Panc1 (cell line): Measurements from ENCODE around the gene CACNA1C. TPM values are rescaled to one million over a fixed set of nuclear protein-coding genes. Genes with fewer than 3 reads are reported as not detected.

ENCODE experiments used
- ATAC-seq: fragments of 200-7000 bp; cut with Tn5 transposase; 2 replicates; pipeline ENCODE4 v1.9.1; 2020; ENCODE audit warnings: mild to moderate bottlenecking, moderate library complexity
- BruUV-seq: library from RNA; stranded (reverse); fragments of 400-500 nt; replicated peaks from 2 replicates; lab custom pipeline; 2021; lab: Mats Ljungman, UMichigan
- CTCF ChIA-PET: fragments of 300-600 bp; sonication (Branson Sonifier 250); formaldehyde crosslinking; loops from one replicate; lab custom pipeline; 2022; ENCODE audit warnings: antibody characterized with exemption; lab: Charles Lee
- POLR2A ChIA-PET: fragments of 300-600 bp; sonication (Branson Sonifier 250); formaldehyde crosslinking; loops from one replicate; lab custom pipeline; 2022; ENCODE audit warnings: antibody characterized with exemption; lab: Charles Lee
- DNase-seq: peaks from one replicate; pipeline ENCODE4 v3.0.0-alpha.2; 2010; ENCODE audit warnings: low read depth, low spot score
- H3K27ac ChIP-seq: 2 replicates; pipeline ENCODE4 v1.5.1; 2011; ENCODE audit warnings: mild to moderate bottlenecking, low read length, inconsistent platforms
- H3K27me3 ChIP-seq: fragments of 200-500 bp; sonication (Bioruptor generic); 2 replicates; pipeline ENCODE4 v1.6.0; 2014; ENCODE audit warnings: low read length, inconsistent platforms; ENCODE audit not compliant: control insufficient read depth, insufficient read depth
- H3K36me3 ChIP-seq: fragments of 200-500 bp; sonication (Bioruptor generic); 2 replicates; pipeline ENCODE4 v1.5.1; 2014; ENCODE audit warnings: inconsistent platforms, mild to moderate bottlenecking, low read length, moderate library complexity; ENCODE audit not compliant: control insufficient read depth, insufficient read depth
- H3K4me1 ChIP-seq: 2 replicates; pipeline ENCODE4 v1.5.1; 2011; ENCODE audit warnings: inconsistent platforms, mild to moderate bottlenecking, low read length, moderate library complexity; ENCODE audit not compliant: control insufficient read depth, insufficient read depth
- H3K4me3 ChIP-seq, 2 experiments: 2 replicates each; pipeline ENCODE4 v1.5.1; 2011 to 2012; ENCODE audit warnings: low read depth in 2 of 2, low read length in 2 of 2, mild to moderate bottlenecking in 2 of 2, inconsistent platforms in 1 of 2, moderate library complexity in 1 of 2
- H3K9me3 ChIP-seq: fragments of 200-500 bp; sonication (Bioruptor generic); 2 replicates; pipeline ENCODE4 v1.5.1; 2014; ENCODE audit warnings: low read depth, mild to moderate bottlenecking, inconsistent platforms, low read length, moderate library complexity; ENCODE audit not compliant: control insufficient read depth, insufficient read depth
- POLR2AphosphoS5 ChIP-seq: IDR thresholded peaks from 2 replicates; pipeline ENCODE4 v1.6.1; 2012; ENCODE audit warnings: mild to moderate bottlenecking, low read depth, low read length, moderate library complexity
- REST ChIP-seq, 2 experiments: IDR thresholded peaks; 2 replicates each; pipeline ENCODE4 v1.6.1; 2011 to 2012; ENCODE audit warnings: low read depth in 2 of 2, control low read depth in 1 of 2, low read length in 1 of 2, mild to moderate bottlenecking in 1 of 2, moderate library complexity in 1 of 2; ENCODE audit not compliant: insufficient read depth in 1 of 2
- SIN3A ChIP-seq: IDR thresholded peaks from 2 replicates; pipeline ENCODE4 v1.6.1; 2012; ENCODE audit warnings: low read depth, mild to moderate bottlenecking, low read length, moderate library complexity, borderline replicate concordance; ENCODE audit not compliant: insufficient read depth
- TCF7L2 ChIP-seq: IDR thresholded peaks from 2 replicates; pipeline ENCODE4 v1.6.1; 2011; ENCODE audit warnings: mild to moderate bottlenecking, low read depth, low read length, inconsistent platforms
- in situ Hi-C: cut with HindIII; loops from 2 replicates; pipeline ENCODE4 v1.10.0; 2016; ENCODE audit warnings: low sequenced_read_pairs, low pct_unique_long_range_greater_than_20kb
- intact Hi-C: fragments of 100-400 bp; cut with micrococcal nuclease; formaldehyde crosslinking; loops from one replicate; pipeline ENCODE4 v1.10.0; 2022; ENCODE audit not compliant: unreplicated experiment
- total RNA-seq: library from RNA; stranded (reverse); gene quantifications from one replicate; pipeline ENCODE4 v1.2.1, GENCODE V29; 2021; ENCODE audit not compliant: unreplicated experiment
- TF ChIP-seq, protein P1 (sequence below): fragments of 450-650 bp; IDR thresholded peaks from 2 replicates; pipeline ENCODE4 v1.5.1; 2017; ENCODE audit warnings: mild to moderate bottlenecking

Gene CACNA1C
- total RNA-seq, 1 experiment from 2014 or later = 0.03 TPM

- in situ Hi-C loops = no loop called here
- no peak for DNase-seq
- TF ChIP-seq, protein P1, sequence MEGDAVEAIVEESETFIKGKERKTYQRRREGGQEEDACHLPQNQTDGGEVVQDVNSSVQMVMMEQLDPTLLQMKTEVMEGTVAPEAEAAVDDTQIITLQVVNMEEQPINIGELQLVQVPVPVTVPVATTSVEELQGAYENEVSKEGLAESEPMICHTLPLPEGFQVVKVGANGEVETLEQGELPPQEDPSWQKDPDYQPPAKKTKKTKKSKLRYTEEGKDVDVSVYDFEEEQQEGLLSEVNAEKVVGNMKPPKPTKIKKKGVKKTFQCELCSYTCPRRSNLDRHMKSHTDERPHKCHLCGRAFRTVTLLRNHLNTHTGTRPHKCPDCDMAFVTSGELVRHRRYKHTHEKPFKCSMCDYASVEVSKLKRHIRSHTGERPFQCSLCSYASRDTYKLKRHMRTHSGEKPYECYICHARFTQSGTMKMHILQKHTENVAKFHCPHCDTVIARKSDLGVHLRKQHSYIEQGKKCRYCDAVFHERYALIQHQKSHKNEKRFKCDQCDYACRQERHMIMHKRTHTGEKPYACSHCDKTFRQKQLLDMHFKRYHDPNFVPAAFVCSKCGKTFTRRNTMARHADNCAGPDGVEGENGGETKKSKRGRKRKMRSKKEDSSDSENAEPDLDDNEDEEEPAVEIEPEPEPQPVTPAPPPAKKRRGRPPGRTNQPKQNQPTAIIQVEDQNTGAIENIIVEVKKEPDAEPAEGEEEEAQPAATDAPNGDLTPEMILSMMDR = no peak
- TF ChIP-seq POLR2AphosphoS5 (no peak), TCF7L2 (no peak), REST (IDR thresholded peaks at IDR 0.05; ENCODE audit: insufficient read depth in 1 of 2, low read depth in 2 of 2, low read length in 1 of 2) (no peak), SIN3A (no peak)
- H3K27me3 ChIP-seq = peaks cover 20% of the 10 kb centered on the region
- H3K4me3 ChIP-seq = peak overlapping the region in 1 of 2 experiments; percentile 39; a peak in 1 of 4 replicates
- BruUV-seq = no TSS peak
- H3K9me3 ChIP-seq = no peaks in the 10 kb centered on the region
- intact Hi-C loops = loop anchor here (5.0 kb wide), 1 partner anchor 233 kb away; no protein-coding TSS in a partner anchor
- POLR2A ChIA-PET = no interaction called here
- H3K27ac ChIP-seq = no peak overlapping the region
- no peaks in the 10 kb centered on the region for H3K4me1 ChIP-seq
- CTCF ChIA-PET = no interaction called here
- ATAC-seq = no peak; the same call in 1 of the 2 replicates
- no peaks in the 10 kb centered on the region for H3K36me3 ChIP-seq
Measured at GRCh38 chr12:2054091-2055018, 1.6 kb downstream of the CACNA1C start.

DNA sequence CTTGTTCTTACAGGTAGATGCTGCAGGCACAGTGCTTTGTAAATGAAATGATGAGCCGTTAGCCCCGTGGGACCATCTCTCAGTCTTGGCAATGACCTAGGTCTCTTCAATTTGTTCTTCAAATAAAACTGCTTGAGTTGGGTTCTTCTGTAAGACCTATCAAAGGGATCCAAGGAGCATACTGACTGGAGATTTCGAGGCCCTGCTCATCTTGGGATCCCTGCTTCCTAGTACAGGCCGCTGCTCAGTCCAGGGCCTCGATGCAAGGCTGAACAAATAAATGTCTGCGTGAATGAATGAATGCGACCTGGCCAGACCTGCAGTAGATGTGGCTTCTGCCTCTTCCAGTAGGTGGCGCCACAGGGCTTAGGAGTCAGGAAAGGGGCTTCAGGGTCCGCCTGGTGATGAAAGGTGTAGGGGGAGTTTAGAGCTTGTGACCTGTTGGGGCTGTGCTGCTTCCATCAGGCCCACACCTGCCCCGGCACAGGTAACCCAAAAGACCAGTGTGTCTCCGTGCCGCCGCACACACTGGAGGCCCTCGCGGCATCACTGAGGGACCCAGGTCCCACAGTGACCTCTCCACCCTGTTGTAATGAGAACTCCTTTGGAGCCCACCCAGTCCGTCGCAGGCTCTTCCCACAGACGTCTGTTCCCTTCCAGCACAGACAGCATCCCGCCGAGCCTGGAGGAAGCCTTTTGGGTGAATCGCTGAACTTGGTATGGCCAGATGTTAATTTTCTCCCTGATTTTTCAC lies 4.4 kb downstream of the CACNA1C start:
- peak; percentile 7 for DNase-seq
- intact Hi-C loops = loop anchor here (5.0 kb wide), 1 partner anchor 230 kb away; no protein-coding TSS in a partner anchor
- H3K4me3 ChIP-seq = no peak overlapping the region

More for the DNA sequence above, 4.4 kb downstream of the CACNA1C start:
- POLR2A ChIA-PET = no interaction called here
- in situ Hi-C loops = no loop called here
- H3K27me3 ChIP-seq = peaks cover 15% of the 10 kb centered on the region
- CTCF ChIA-PET = no interaction called here
- no peaks in the 10 kb centered on the region for H3K4me1 ChIP-seq
- no peaks in the 10 kb centered on the region for H3K36me3 ChIP-seq
- no peaks in the 10 kb centered on the region for H3K9me3 ChIP-seq
- no peak for TF ChIP-seq SIN3A
- TF ChIP-seq TCF7L2 = no peak
- TF ChIP-seq, protein P1 = peak; percentile 81
- TF ChIP-seq REST (IDR thresholded peaks at IDR 0.05; ENCODE audit: insufficient read depth in 1 of 2, low read depth in 2 of 2, low read length in 1 of 2) = no peak
- no peak overlapping the region for H3K27ac ChIP-seq
- no TSS peak for BruUV-seq
- ATAC-seq = no peak
